ENCODE measurements around the gene TTN.
A peak's percentile ranks its signal among the peaks of the same experiment; 100 is the strongest.

TTN gene

DNA sequence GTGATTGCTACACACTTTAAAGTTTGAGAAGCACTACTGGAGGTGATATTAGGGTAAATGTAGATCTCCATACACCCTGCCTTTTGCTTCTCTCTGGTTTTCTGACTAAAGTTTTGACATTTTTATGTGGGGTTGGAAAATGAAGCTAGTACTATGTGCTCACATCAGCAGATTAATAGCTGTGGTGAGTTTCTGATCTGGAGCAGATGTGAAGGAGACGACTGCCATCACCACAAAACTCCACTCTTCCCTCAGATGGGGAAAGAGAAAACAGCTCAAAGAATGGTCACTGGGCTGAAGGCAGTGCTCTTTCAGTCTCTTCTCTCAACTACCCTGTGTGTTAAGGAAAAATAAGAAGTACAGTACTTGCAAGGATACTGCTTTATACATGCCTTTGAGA, 289.7 kb downstream of the TTN start:
- no peaks in the 10 kb centered on the region for H3K9me3 ChIP-seq (ENCODE audit: control insufficient read depth, insufficient read depth, low read length)
- no peak overlapping the region for H3K27ac ChIP-seq (ENCODE audit: low read depth, low read length)
- no peaks in the 10 kb centered on the region for H3K4me1 ChIP-seq (ENCODE audit: control insufficient read depth, insufficient read depth, low read length)
- H3K27me3 ChIP-seq (ENCODE audit: control insufficient read depth, insufficient read depth, low read length): no peaks in the 10 kb centered on the region
- no peaks in the 10 kb centered on the region for H3K36me3 ChIP-seq (ENCODE audit: control insufficient read depth, insufficient read depth, low read length)
- H3K4me3 ChIP-seq (ENCODE audit: low read depth, low read length): no peak overlapping the region
- H3K9ac ChIP-seq (ENCODE audit: low read depth, low read length): no peak overlapping the region

DNA sequence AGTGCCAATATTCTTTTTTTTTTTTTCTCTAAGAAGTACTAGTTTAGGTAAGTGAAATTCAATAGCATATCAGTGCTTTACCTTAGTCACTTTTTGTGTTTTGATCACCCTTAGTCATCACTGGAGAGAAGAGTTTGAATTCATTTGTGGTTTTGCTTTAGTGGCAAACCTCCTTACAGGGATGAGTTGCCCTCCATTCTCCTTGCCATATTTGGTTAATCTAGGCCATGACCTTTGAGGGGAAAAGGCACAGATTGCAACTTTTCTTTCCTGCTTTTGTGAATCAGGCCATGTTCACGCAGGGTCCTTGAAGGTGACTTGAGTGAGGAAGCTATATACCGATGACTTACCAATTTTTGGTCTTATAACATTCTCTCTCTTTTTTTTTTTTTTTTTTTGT, 292.6 kb downstream of the TTN start:
- Histone ChIP-seq H3K4me3 (ENCODE audit: low read depth, low read length) (no peak overlapping the region), H3K9ac (ENCODE audit: low read depth, low read length) (no peak overlapping the region), H3K27me3 (ENCODE audit: control insufficient read depth, insufficient read depth, low read length) (no peaks in the 10 kb centered on the region), H3K4me1 (ENCODE audit: control insufficient read depth, insufficient read depth, low read length) (no peaks in the 10 kb centered on the region), H3K9me3 (ENCODE audit: control insufficient read depth, insufficient read depth, low read length) (no peaks in the 10 kb centered on the region), H3K36me3 (ENCODE audit: control insufficient read depth, insufficient read depth, low read length) (no peaks in the 10 kb centered on the region), H3K27ac (ENCODE audit: low read depth, low read length) (no peak overlapping the region)

DNA sequence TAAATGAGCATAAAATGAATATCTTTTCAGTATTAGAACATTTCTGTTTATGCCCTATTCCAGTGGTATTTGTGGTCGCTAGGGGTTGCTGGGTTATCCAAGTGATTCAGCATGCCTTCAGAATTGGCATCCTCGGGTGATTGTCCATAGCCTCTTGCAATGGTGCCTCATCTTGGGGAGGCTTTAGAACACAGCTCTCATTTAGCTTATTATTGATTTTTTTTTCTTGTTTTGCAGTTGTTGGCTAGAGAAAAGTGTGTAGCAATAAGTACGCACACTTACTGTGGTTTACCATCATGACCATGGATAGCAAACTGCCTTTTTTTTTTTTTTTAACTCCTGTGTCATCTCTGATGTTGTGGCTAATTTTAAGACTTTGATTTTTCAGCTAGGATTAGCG, 293.3 kb downstream of the TTN start:
- H3K27ac ChIP-seq (ENCODE audit: low read depth, low read length): no peak overlapping the region
- H3K4me3 ChIP-seq (ENCODE audit: low read depth, low read length): no peak overlapping the region
- peaks cover 1% of the 10 kb centered on the region; the same call in 1 of the 2 replicates for H3K4me1 ChIP-seq (ENCODE audit: control insufficient read depth, insufficient read depth, low read length)
- no peaks in the 10 kb centered on the region for H3K9me3 ChIP-seq (ENCODE audit: control insufficient read depth, insufficient read depth, low read length)
- H3K36me3 ChIP-seq (ENCODE audit: control insufficient read depth, insufficient read depth, low read length): no peaks in the 10 kb centered on the region
- no peaks in the 10 kb centered on the region for H3K27me3 ChIP-seq (ENCODE audit: control insufficient read depth, insufficient read depth, low read length)
- H3K9ac ChIP-seq (ENCODE audit: low read depth, low read length): no peak overlapping the region

DNA sequence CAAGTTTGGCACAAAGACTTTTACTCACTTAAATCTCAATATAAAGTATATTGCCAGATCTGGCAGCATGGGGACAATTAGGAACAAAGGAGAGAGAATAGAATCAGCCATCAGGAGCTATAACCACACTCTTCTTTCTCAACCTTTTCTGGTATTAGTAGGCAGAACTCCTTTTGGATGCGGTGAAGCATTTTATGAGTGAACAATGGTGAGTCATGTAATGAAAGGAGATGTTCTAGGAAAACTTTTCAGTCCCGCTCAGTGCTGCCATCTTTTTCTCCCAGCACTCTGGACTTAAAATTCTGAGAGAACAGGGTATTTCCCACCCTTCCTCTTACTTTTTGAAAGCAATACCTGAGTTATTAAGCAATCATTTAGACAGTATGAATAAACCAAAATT, 294.7 kb downstream of the TTN start:
- Histone ChIP-seq H3K4me1 (ENCODE audit: control insufficient read depth, insufficient read depth, low read length) (peaks cover 9% of the 10 kb centered on the region), H3K36me3 (ENCODE audit: control insufficient read depth, insufficient read depth, low read length) (no peaks in the 10 kb centered on the region)

DNA sequence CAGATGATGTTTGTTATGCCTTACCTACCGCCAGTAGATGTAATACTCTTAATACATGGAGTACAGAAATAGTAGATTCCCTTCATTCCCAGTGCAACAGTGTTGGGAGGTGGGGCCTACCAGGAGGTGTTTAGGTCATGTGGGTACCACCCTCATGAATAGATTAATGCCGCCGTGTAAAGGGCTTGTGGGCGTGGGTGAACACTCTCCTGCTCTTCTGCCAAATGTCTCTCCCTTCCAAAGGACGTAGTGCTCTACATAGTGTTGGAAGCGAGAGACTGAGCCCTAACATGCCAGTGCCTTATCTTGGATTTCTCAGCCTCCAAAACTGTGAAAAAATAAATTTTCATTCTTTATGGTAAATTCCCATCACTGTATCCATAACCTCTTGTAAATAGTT, 296.8 kb downstream of the TTN start:
- Histone ChIP-seq H3K36me3 (ENCODE audit: control insufficient read depth, insufficient read depth, low read length) (no peaks in the 10 kb centered on the region), H3K9me3 (ENCODE audit: control insufficient read depth, insufficient read depth, low read length) (no peaks in the 10 kb centered on the region), H3K27me3 (ENCODE audit: control insufficient read depth, insufficient read depth, low read length) (no peaks in the 10 kb centered on the region), H3K27ac (ENCODE audit: low read depth, low read length) (no peak overlapping the region), H3K4me1 (ENCODE audit: control insufficient read depth, insufficient read depth, low read length) (peaks cover 22% of the 10 kb centered on the region), H3K4me3 (ENCODE audit: low read depth, low read length) (no peak overlapping the region), H3K9ac (ENCODE audit: low read depth, low read length) (no peak overlapping the region)

More for the DNA sequence above, 294.7 kb downstream of the TTN start:
- H3K9me3 ChIP-seq (ENCODE audit: control insufficient read depth, insufficient read depth, low read length): no peaks in the 10 kb centered on the region
- H3K27me3 ChIP-seq (ENCODE audit: control insufficient read depth, insufficient read depth, low read length): no peaks in the 10 kb centered on the region
- no peak overlapping the region for H3K9ac ChIP-seq (ENCODE audit: low read depth, low read length)
- H3K4me3 ChIP-seq (ENCODE audit: low read depth, low read length): no peak overlapping the region
- H3K27ac ChIP-seq (ENCODE audit: low read depth, low read length): no peak overlapping the region

DNA sequence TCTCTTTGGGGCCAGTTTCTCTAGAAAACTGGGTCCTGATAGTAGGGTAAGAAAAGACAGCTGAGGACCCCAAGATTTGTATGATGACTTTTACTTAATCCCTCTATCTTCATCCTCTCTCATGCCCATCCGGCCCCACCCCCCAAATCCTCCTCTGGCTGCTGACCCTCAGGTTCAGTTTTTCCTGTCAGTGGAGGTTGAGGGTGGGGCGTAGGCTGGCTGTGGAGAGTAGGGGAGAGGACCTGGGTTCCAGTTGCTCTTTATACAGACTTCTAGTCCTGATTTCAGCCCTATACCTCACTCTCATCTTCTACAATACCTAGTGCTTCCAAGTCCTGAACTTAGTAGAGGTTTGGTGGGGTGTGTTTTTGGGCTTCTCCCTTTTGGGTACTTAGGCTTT, 298.6 kb downstream of the TTN start:
- no peak overlapping the region for H3K27ac ChIP-seq (ENCODE audit: low read depth, low read length)
- H3K36me3 ChIP-seq (ENCODE audit: control insufficient read depth, insufficient read depth, low read length): peaks cover 8% of the 10 kb centered on the region; the same call in 1 of the 2 replicates
- H3K9me3 ChIP-seq (ENCODE audit: control insufficient read depth, insufficient read depth, low read length): no peaks in the 10 kb centered on the region
- no peaks in the 10 kb centered on the region for H3K27me3 ChIP-seq (ENCODE audit: control insufficient read depth, insufficient read depth, low read length)
- peaks cover 22% of the 10 kb centered on the region for H3K4me1 ChIP-seq (ENCODE audit: control insufficient read depth, insufficient read depth, low read length)
- no peak overlapping the region for H3K9ac ChIP-seq (ENCODE audit: low read depth, low read length)
- no peak overlapping the region for H3K4me3 ChIP-seq (ENCODE audit: low read depth, low read length)

DNA sequence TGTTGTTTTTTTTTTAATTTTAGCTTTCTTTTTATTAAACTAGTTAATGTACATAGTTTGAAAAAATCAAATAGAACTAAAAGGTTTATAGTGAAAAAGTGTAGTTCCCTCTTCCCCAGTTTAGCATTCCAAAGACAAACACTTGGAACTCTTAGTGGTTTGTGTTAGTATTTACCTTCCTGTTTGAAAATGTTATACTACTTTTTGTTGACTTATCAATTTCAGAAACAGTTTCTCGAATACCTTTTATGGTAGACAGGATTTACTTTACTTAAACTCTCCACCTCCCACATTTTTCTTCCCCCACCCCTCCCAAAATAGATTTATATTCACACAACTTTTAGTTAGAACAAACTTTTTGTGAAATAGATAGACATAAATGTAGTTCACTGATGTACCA, 300.3 kb downstream of the TTN start:
- H3K9me3 ChIP-seq (ENCODE audit: control insufficient read depth, insufficient read depth, low read length): no peaks in the 10 kb centered on the region
- no peak overlapping the region for H3K4me3 ChIP-seq (ENCODE audit: low read depth, low read length)
- H3K27me3 ChIP-seq (ENCODE audit: control insufficient read depth, insufficient read depth, low read length): no peaks in the 10 kb centered on the region
- H3K36me3 ChIP-seq (ENCODE audit: control insufficient read depth, insufficient read depth, low read length): peaks cover 25% of the 10 kb centered on the region; the same call in 1 of the 2 replicates
- H3K4me1 ChIP-seq (ENCODE audit: control insufficient read depth, insufficient read depth, low read length): peaks cover 22% of the 10 kb centered on the region
- H3K9ac ChIP-seq (ENCODE audit: low read depth, low read length): no peak overlapping the region
- H3K27ac ChIP-seq (ENCODE audit: low read depth, low read length): peak overlapping the region; percentile 46

DNA sequence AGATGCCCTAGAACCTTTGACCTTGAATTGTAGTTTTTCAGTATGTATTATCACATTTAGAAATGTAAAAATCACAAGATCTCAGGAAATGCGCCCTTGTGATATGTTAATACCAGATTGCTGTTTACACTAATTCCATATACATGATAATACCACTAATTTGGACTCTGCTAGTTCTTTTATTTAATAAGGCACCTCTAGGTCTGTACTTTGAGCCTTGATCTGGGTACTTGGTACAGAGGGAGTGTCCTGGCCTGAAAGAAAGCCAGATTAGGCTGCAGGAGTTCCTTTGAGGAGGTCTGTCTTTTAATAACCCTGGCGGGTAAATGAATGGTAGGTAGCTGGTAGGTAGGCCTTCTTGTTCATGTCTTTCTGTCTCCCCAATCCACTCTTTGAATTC, 300.7 kb downstream of the TTN start:
- Histone ChIP-seq H3K36me3 (ENCODE audit: control insufficient read depth, insufficient read depth, low read length) (peaks cover 29% of the 10 kb centered on the region; the same call in 1 of the 2 replicates), H3K4me3 (ENCODE audit: low read depth, low read length) (no peak overlapping the region), H3K9me3 (ENCODE audit: control insufficient read depth, insufficient read depth, low read length) (no peaks in the 10 kb centered on the region), H3K4me1 (ENCODE audit: control insufficient read depth, insufficient read depth, low read length) (peaks cover 22% of the 10 kb centered on the region), H3K27me3 (ENCODE audit: control insufficient read depth, insufficient read depth, low read length) (no peaks in the 10 kb centered on the region), H3K9ac (ENCODE audit: low read depth, low read length) (no peak overlapping the region), H3K27ac (ENCODE audit: low read depth, low read length) (peak overlapping the region; percentile 46)

DNA sequence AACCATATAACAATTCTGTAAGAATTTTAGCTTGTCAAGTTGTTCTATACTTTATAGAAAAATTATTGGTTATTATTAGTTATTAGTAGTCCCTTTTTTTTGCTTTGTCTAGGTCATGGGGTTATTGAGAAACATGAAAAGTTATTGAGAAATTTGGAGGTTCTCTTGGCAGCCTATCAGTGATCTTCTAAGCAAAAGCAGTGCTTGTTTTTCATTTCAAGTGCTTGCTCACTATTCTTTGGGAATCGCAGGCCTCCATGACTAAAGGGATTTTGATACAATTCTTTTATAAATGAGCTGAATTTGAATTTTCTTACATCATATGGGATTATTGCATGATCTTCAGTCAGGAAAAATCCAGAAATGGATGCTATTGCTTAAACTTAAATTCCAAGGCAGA, 301.1 kb downstream of the TTN start:
- Histone ChIP-seq H3K4me3 (ENCODE audit: low read depth, low read length) (no peak overlapping the region), H3K9me3 (ENCODE audit: control insufficient read depth, insufficient read depth, low read length) (no peaks in the 10 kb centered on the region), H3K36me3 (ENCODE audit: control insufficient read depth, insufficient read depth, low read length) (peaks cover 33% of the 10 kb centered on the region), H3K27ac (ENCODE audit: low read depth, low read length) (peak overlapping the region; percentile 46), H3K27me3 (ENCODE audit: control insufficient read depth, insufficient read depth, low read length) (no peaks in the 10 kb centered on the region), H3K4me1 (ENCODE audit: control insufficient read depth, insufficient read depth, low read length) (peaks cover 22% of the 10 kb centered on the region), H3K9ac (ENCODE audit: low read depth, low read length) (no peak overlapping the region)

DNA sequence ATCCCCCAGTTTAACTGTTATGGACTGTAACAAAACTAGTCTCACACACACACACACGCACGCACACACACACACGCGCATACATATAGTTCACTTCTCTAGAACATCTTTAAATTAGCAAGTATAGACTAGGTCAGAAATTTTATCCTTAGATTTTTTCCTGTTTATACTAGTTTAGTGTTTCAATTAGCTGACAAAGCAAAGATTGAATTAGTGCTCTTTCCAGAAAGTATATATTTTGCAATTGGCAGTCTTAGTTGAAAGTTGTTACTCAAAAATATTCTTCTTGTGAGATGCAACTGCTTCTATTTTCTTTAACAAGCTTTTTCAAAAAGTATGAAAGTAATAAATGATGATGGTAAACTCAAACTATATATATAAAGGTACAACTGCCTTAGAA, 304.5 kb downstream of the TTN start:
- no peaks in the 10 kb centered on the region for H3K27me3 ChIP-seq (ENCODE audit: control insufficient read depth, insufficient read depth, low read length)
- peaks cover 52% of the 10 kb centered on the region for H3K36me3 ChIP-seq (ENCODE audit: control insufficient read depth, insufficient read depth, low read length)
- no peaks in the 10 kb centered on the region for H3K9me3 ChIP-seq (ENCODE audit: control insufficient read depth, insufficient read depth, low read length)
- H3K4me3 ChIP-seq (ENCODE audit: low read depth, low read length): no peak overlapping the region
- H3K27ac ChIP-seq (ENCODE audit: low read depth, low read length): no peak overlapping the region
- H3K9ac ChIP-seq (ENCODE audit: low read depth, low read length): no peak overlapping the region
- peaks cover 16% of the 10 kb centered on the region for H3K4me1 ChIP-seq (ENCODE audit: control insufficient read depth, insufficient read depth, low read length)

DNA sequence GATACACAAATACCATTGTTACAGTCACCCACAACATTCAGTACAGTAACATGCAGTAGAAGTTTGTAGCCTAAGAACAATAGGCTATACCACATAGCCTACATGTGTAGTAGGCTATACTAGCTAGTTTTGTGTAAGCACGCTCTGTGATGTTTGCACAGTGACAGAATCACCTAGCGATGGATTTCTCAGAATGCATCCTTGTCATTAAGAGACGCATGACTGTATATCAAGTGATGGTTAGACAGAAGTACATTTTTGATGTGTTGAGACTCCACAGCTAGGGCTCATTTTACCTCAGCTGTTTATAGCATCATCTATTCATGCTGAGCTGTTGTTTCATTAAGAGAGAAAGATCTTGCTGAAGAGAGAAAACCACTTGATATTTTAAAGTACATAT, 307.6 kb downstream of the TTN start:
- peaks cover 72% of the 10 kb centered on the region for H3K36me3 ChIP-seq (ENCODE audit: control insufficient read depth, insufficient read depth, low read length)
- H3K27ac ChIP-seq (ENCODE audit: low read depth, low read length): no peak overlapping the region
- no peaks in the 10 kb centered on the region for H3K27me3 ChIP-seq (ENCODE audit: control insufficient read depth, insufficient read depth, low read length)
- H3K4me3 ChIP-seq (ENCODE audit: low read depth, low read length): no peak overlapping the region
- no peak overlapping the region for H3K9ac ChIP-seq (ENCODE audit: low read depth, low read length)
- H3K4me1 ChIP-seq (ENCODE audit: control insufficient read depth, insufficient read depth, low read length): no peaks in the 10 kb centered on the region
- no peaks in the 10 kb centered on the region for H3K9me3 ChIP-seq (ENCODE audit: control insufficient read depth, insufficient read depth, low read length)

DNA sequence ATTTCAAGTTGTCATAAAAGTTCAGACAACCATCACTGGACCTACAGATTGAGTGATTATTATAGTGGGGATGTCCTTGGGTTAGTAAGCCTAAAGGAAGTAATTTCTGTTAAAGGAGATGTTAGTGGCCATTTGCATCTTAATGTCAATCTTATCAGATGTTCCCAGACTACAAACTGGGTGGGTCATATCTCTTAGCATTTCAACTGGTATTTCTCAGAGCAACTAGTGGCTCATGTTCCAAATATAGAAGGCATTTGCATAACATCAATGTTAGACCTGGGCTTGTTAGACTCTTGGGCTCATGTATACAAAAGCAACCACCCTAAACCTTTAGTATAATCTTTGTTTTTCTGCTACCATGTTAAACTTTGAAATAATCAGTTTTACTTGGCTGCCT, 309.1 kb downstream of the TTN start:
- Histone ChIP-seq H3K4me1 (ENCODE audit: control insufficient read depth, insufficient read depth, low read length) (no peaks in the 10 kb centered on the region), H3K27me3 (ENCODE audit: control insufficient read depth, insufficient read depth, low read length) (no peaks in the 10 kb centered on the region), H3K36me3 (ENCODE audit: control insufficient read depth, insufficient read depth, low read length) (peaks cover 76% of the 10 kb centered on the region), H3K4me3 (ENCODE audit: low read depth, low read length) (no peak overlapping the region), H3K9ac (ENCODE audit: low read depth, low read length) (no peak overlapping the region), H3K9me3 (ENCODE audit: control insufficient read depth, insufficient read depth, low read length) (no peaks in the 10 kb centered on the region), H3K27ac (ENCODE audit: low read depth, low read length) (no peak overlapping the region)
